GM12873 (cell line): ENCODE measurements around the gene APCDD1L.

ENCODE experiments used
- CTCF ChIP-seq: IDR thresholded peaks from 2 replicates; pipeline ENCODE4 v1.5.1; 2012; ENCODE audit warnings: low read depth, mild to moderate bottlenecking, moderate library complexity, low read length, control low read depth; ENCODE audit not compliant: insufficient read depth; ENCODE audit errors: missing control alignments

APCDD1L gene

DNA sequence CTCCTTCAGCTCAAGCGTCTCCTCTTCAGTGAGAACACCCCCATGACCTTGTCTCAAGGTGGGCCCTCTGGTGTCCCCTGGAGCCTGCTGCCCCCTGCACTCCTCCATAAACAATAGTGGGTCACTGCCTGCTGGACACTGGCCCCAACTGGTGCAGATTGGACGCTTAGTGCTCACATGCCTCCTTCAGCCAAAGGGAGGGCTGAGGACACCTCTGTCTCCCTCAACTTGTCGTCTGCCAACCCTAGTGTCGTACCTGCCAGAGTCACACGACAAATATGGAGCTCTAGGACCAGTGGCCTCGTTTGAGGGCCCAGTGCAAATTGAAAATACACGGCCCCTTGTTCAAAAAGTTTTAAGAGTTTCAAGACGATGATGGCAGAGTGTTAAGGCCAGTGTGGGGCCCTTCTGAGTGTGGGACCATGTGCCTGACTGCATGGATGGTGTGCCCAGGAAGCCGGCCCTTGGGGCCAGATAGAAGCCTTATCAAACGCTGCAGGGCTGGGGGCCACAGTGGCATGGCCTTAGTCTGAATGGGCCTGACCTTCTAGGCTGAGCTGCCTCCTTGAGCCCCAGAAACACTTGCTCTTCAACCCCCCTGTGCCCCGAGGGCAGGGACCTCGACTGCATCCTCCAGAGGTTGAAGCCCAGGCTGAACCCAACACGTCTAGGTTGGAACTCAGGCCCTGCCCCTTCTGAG, 20.1 kb downstream of the APCDD1L start:
- TF ChIP-seq CTCF: no peak

DNA sequence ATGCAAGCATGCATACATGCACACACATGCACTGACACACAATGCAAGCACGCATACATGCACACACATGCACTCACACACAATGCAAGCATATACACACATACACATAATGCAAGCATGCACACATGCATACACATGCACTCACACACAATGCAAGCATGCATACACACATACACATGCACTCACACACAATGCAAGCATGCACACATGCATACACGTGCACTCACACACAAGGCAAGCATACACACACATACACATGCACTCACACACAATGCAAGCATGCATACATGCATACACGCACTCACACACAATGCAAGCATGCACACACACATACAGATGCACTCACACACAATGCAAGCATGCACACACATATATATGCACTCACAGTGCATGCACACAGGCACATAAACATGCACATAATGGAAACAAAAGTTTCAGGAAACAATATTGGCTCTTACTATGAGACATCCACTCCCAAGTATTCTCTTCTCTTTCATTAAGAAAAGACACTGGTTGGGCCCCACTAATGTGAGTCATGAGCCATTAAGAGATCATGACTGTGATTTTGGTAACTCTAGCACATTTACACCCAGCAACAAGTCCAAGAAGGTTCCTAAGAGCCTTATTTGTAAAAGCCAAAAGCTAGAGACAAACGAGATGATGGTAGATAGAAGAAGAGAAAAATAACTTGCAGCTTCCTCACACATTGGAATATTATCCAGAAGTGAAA, 22.2 kb downstream of the APCDD1L start:
- no peak for TF ChIP-seq CTCF

GRCh38 chr20:58492074-58492718, 23.0 kb downstream of the APCDD1L start:
- TF ChIP-seq CTCF: no peak

DNA sequence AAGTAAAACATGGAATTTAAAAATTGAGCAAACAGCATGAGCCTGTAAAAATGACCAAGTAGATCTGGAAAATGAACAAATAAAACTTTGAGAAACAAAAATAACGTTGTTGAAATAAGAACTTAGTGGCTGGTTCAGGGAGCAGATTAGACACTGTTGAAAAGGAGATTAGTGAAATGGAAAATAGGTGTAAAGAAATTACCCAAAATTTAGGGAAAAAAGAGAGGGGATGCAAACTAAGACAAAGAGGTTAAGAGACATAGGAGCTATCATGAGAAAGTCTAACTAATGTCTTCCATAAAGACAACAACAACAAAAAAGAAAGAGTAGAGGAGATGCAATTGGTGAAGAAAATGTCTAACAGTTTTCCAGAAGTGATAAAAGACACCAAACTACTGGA, 29.0 kb downstream of the APCDD1L start:
- TF ChIP-seq CTCF: no peak

GRCh38 chr20:58485393-58485792, 29.8 kb downstream of the APCDD1L start:
- TF ChIP-seq CTCF: no peak

DNA sequence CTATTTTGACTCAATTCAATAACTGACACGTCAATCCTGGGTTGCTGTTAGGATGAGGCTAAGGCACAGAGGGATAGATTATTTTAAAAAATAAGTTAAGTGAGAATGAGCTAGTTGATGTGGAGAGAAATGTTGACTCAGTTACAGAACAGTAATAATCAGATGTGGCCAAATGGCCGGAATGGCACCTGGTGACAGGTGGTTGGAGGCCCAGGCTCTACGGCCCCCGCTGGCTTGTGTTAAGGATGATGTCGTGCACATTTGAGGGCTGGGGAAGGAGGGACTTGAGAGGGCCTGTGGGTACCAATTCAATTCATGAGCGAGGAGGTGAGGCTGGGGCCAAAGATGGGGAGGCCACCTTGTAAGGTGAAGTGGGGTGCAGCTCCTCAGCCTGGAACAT, 31.7 kb downstream of the APCDD1L start:
- TF ChIP-seq CTCF: no peak

- TF ChIP-seq CTCF: no peak
These were observed 32.1 kb downstream of the APCDD1L start for GRCh38 chr20:58483051-58483450.
